GM10266 (cell line): Measurements from ENCODE around the gene ALDH1B1.

Experiments
- DNase-seq: peaks from one replicate; pipeline ENCODE4 v3.0.0; 2012; ENCODE audit errors: extremely low spot score
- CTCF ChIP-seq: IDR thresholded peaks from 2 replicates; pipeline ENCODE4 v1.5.1; 2012; ENCODE audit warnings: mild to moderate bottlenecking, low read depth; ENCODE audit not compliant: control insufficient read depth, insufficient read depth; ENCODE audit errors: missing control alignments

ALDH1B1 gene

GRCh38 chr9:38382141-38382540, 10.4 kb upstream of the ALDH1B1 start:
- no peak for TF ChIP-seq CTCF
- DNase-seq, result no peak

GRCh38 chr9:38384990-38385848, 7.3 kb upstream of the ALDH1B1 start:
- no peak for DNase-seq
- no peak for TF ChIP-seq CTCF

GRCh38 chr9:38385896-38386295, 6.6 kb upstream of the ALDH1B1 start:
- no peak for DNase-seq

GRCh38 chr9:38386319-38386895, 6.1 kb upstream of the ALDH1B1 start:
- TF ChIP-seq CTCF, result no peak
- DNase-seq, result no peak

More at GRCh38 chr9:38385896-38386295, 6.6 kb upstream of the ALDH1B1 start:
- no peak for TF ChIP-seq CTCF

- TF ChIP-seq CTCF, result no peak
- no peak for DNase-seq
These were observed 5.4 kb upstream of the ALDH1B1 start for GRCh38 chr9:38387066-38387465.

- no peak for TF ChIP-seq CTCF
- DNase-seq, result no peak
These were observed 4.8 kb upstream of the ALDH1B1 start for GRCh38 chr9:38387751-38388150.
